ENCODE data around the gene FBXO10.

DNA sequence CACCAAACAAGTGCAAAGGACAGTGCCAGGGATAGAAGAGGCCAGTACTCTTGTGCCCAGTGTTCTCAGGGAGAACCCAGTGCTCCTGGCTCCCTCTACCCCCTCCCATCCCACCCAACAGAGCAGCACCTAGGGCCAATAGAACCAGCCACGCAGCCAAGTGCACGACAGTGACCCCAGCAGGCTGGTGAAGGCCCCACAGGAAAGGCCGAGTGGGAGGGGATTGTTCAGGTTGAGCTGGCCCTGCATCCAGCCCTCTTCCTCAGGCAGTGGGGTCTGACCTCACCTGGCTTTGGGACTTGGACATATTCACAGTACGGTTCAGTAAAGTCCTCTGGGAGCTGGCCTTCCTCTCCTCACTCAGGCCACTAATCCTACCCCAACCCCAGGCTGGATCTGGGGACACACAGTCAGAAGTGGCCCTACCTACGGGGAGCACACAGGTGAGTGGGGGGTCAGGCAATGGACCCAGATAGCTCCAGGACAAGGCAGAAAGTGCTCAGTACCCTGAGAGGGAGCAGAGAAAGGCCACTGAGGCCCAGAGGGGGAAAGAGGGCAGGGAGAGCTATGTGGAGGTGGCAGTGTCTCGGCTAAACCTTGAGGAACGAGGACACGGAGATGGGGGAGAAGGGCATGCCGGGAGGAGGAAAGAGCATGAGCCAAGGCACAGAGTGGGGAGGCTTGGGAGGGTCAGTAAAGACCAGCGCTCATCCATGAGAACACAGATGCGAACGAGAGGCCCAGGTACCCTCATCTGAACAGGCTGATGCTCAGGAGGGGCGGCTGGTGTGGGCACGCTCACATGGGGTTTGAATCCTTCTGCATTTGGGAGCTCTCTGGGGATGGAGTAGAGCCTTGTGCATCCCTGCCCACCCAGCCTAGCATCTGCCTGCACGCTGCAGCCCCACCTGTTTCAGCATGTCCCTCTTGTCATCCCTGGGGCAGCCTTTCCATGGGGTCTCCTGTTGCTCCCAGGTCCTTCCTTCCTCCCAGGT is 64.9 kb downstream of the FBXO10 start:
- TF ChIP-seq POLR2A (IDR thresholded peaks at IDR 0.05) (no peak), CTCF (IDR thresholded peaks at IDR 0.05) (no peak), EP300 (IDR thresholded peaks at IDR 0.05; ENCODE audit: low read depth) (no peak)
